T-cell (primary cell): Measurements from ENCODE around the gene SLC25A14. TPM values are rescaled to one million over a fixed set of nuclear protein-coding genes. Genes with fewer than 3 reads are reported as not detected.

Experiments used
- ATAC-seq, 4 experiments: fragments of 200-7000 bp in 3 of 4; fragments of 150-1000 bp in 1 of 4; cut with Tn5 transposase; replicated peaks in 1 of 4; 1 replicate in 3 of 4; 2 replicates in 1 of 4; pipeline ENCODE4 v1.10.0; 2021; ENCODE audit warnings: moderate library complexity in 3 of 4, mild to moderate bottlenecking in 2 of 4, moderate number of reproducible peaks in 1 of 4
- CTCF ChIA-PET, 2 donors: fragments of 300-600 bp; sonication (Branson Sonifier 250); formaldehyde crosslinking; loops; one replicate each; lab custom pipeline; 2022; ENCODE audit warnings: antibody characterized with exemption in 2 of 2; lab: Charles Lee
- POLR2A ChIA-PET, 2 donors: fragments of 300-600 bp; sonication (Branson Sonifier 250); formaldehyde crosslinking; loops; one replicate each; lab custom pipeline; 2022; ENCODE audit warnings: antibody characterized with exemption in 2 of 2; lab: Charles Lee
- DNase-seq, 35 experiments: peaks; one replicate each; pipeline versions ENCODE4 v3.0.0 to v3.0.0-alpha.2; 2013 to 2023
- H3K27ac ChIP-seq: one replicate; pipeline ENCODE4 v1.5.1; 2013; ENCODE audit warnings: low read length
- H3K27me3 ChIP-seq, 2 experiments: replicated peaks in 1 of 2; 1 replicate in 1 of 2; 2 replicates in 1 of 2; pipeline versions ENCODE4 v1.6.1 to v1.7.0; 2013; ENCODE audit warnings: low read length in 1 of 2, mixed read lengths in 1 of 2; ENCODE audit not compliant: control insufficient read depth in 2 of 2, insufficient read depth in 2 of 2; ENCODE audit errors: extremely low read depth in 1 of 2
- H3K36me3 ChIP-seq, 2 donors: 1 replicate in 1 of 2; 2 replicates in 1 of 2; pipeline versions ENCODE4 v1.6.1 to v1.7.0; 2013; ENCODE audit warnings: low read length in 1 of 2; ENCODE audit not compliant: control insufficient read depth in 2 of 2, insufficient read depth in 1 of 2; ENCODE audit errors: extremely low read depth in 1 of 2
- H3K4me1 ChIP-seq, 2 experiments: 1 replicate in 1 of 2; 2 replicates in 1 of 2; pipeline versions ENCODE4 v1.6.1 to v1.7.0; 2013; ENCODE audit warnings: low read length in 2 of 2, mixed read lengths in 1 of 2; ENCODE audit not compliant: insufficient read depth in 2 of 2, control insufficient read depth in 1 of 2; ENCODE audit errors: extremely low read depth in 1 of 2
- H3K4me3 ChIP-seq, 2 donors: 1 replicate in 1 of 2; 2 replicates in 1 of 2; pipeline versions ENCODE4 v1.5.1 to v1.7.0; 2013; ENCODE audit warnings: mild to moderate bottlenecking in 2 of 2, low read length in 1 of 2, moderate library complexity in 1 of 2; ENCODE audit not compliant: control insufficient read depth in 1 of 2; ENCODE audit errors: extremely low read depth in 1 of 2
- H3K9me3 ChIP-seq: 2 replicates; pipeline ENCODE4 v1.7.0; 2013
- H3K27ac Mint-ChIP-seq, 2 donors: one replicate each; pipeline ENCODE4 v1.8.0; 2020 to 2021; ENCODE audit warnings: mild to moderate bottlenecking in 2 of 2, mixed read lengths in 2 of 2
- H3K27me3 Mint-ChIP-seq, 2 donors: one replicate each; pipeline ENCODE4 v1.8.0; 2021 to 2022; ENCODE audit warnings: mixed read lengths in 2 of 2
- H3K36me3 Mint-ChIP-seq: one replicate; pipeline ENCODE4 v1.8.0; 2021; ENCODE audit warnings: mixed read lengths
- H3K4me1 Mint-ChIP-seq, 3 donors: one replicate each; pipeline ENCODE4 v1.8.0; 2020 to 2022; ENCODE audit warnings: mixed read lengths in 3 of 3, mild to moderate bottlenecking in 1 of 3
- H3K4me3 Mint-ChIP-seq, 3 donors: one replicate each; pipeline ENCODE4 v1.8.0; 2020 to 2022; ENCODE audit warnings: mild to moderate bottlenecking in 3 of 3, mixed read lengths in 3 of 3, moderate library complexity in 3 of 3
- H3K9me3 Mint-ChIP-seq, 3 donors: one replicate each; pipeline ENCODE4 v1.8.0; 2020 to 2022; ENCODE audit warnings: mixed read lengths in 3 of 3
- WGBS: methylation state at CpG from one replicate; pipeline ENCODE4 v1.1.5; 2013; ENCODE audit warnings: missing lambda C conversion rate; ENCODE audit not compliant: insufficient coverage; 5-methylcytosine and 5-hydroxymethylcytosine counted together
- total RNA-seq, 35 experiments: library from RNA in 6 of 35; stranded (reverse) in 6 of 35; fragments of 120-200 nt in 1 of 35; gene quantifications; one replicate each; pipeline versions ENCODE4 v1.2.1 to v1.2.4 and lab custom pipeline; 2013 to 2026

SLC25A14 gene
- total RNA-seq, 5 donors from 2014 or later (not counting 1 experiment from before 2014, with no cell fraction given) = 12.4 to 16.1 (median 12.9) TPM

DNA sequence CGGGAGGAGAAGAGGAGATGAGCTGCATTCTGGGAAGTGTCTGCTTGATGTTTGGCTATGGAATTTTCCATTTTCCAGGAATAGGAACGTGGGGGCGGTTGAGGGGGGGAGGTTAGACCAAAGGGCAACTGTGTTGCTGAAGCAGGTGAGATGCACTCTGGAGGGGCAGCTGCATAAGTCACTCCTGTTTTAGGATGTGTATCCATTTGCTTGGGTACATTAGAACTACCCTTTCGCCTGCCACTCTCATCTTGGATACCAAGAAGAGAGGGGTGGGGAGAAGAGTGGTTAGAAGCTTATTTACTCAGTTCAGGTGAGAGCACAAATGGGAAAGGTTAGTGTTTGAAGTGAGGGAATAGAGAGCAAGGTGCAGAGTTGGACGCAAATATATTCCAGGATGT, 46.7 kb downstream of the SLC25A14 start:
- no peaks in the 10 kb centered on the region for H3K4me1 ChIP-seq
- H3K27me3 ChIP-seq = peaks cover 0 to 2% of the 10 kb centered on the region in 2 experiments
- no peak overlapping the region for H3K27ac ChIP-seq
- ATAC-seq (no peak), DNase-seq (no peak)
- WGBS = no CpG with 5 or more reads among the region's 5 CpGs
- H3K9me3 ChIP-seq = no peaks in the 10 kb centered on the region
- H3K4me1 Mint-ChIP-seq = no peaks in the 10 kb centered on the region
- peaks cover 7 to 31% of the 10 kb centered on the region in 2 donors for H3K27me3 Mint-ChIP-seq
- H3K36me3 ChIP-seq = no peaks in the 10 kb centered on the region
- H3K9me3 Mint-ChIP-seq = no peaks in the 10 kb centered on the region
- ChIA-PET CTCF (interaction anchor here in 1 of 2 donors (0.7 kb wide), 1 partner anchor 38 kb away, joined by 4 read pairs; no protein-coding TSS in a partner anchor), POLR2A (no interaction called here)
- no peak overlapping the region for H3K4me3 ChIP-seq
- H3K27ac Mint-ChIP-seq = no peak overlapping the region
- no peak overlapping the region for H3K4me3 Mint-ChIP-seq
- no peaks in the 10 kb centered on the region for H3K36me3 Mint-ChIP-seq

DNA sequence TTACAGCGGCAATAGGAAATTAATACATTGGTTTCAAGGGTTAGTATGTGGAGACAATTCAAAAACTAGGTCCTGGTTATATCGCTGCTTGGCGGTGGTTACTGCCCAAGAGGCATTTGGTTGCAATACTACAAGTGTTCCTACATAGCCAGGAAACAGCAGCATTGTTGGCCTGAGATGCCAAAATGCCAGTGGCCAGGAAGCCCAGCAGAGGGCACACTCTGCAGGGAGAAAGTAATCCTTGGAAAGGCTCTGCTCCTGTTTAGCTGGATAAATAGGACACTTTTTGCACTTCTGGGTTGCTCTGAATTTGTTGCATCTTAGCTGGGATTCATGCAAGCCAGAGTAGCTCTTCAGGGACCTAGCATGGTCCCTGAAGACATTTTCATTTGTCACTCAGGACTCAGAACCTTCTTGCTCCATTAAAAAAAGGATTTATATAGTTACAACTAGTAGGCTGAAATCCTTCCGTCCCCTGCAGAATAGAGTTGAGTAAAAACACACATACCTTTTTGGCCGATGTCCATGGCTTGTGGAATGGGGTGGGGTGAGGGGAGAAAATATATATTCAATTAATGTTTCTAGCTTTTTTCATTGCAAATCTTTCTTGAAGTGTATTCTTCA, 53.8 kb downstream of the SLC25A14 start:
- H3K4me1 ChIP-seq = no peaks in the 10 kb centered on the region
- WGBS = 21% methylated on average over 2 of the region's 5 CpGs
- H3K27ac Mint-ChIP-seq = no peak overlapping the region
- peaks cover 14 to 38% of the 10 kb centered on the region in 2 donors for H3K27me3 Mint-ChIP-seq
- H3K9me3 ChIP-seq = no peaks in the 10 kb centered on the region
- CTCF ChIA-PET = no interaction called here
- no peaks in the 10 kb centered on the region for H3K4me1 Mint-ChIP-seq
- ATAC-seq = no peak
- H3K27me3 ChIP-seq = peaks cover 2% of the 10 kb centered on the region in 2 experiments
- H3K27ac ChIP-seq = no peak overlapping the region
- no peaks in the 10 kb centered on the region for H3K36me3 Mint-ChIP-seq
- H3K9me3 Mint-ChIP-seq = no peaks in the 10 kb centered on the region
- POLR2A ChIA-PET = no interaction called here
- no peak overlapping the region for H3K4me3 ChIP-seq
- no peaks in the 10 kb centered on the region for H3K36me3 ChIP-seq
- H3K4me3 Mint-ChIP-seq = no peak overlapping the region
- peak in 1 of 35 experiments; percentile 2 for DNase-seq

DNA sequence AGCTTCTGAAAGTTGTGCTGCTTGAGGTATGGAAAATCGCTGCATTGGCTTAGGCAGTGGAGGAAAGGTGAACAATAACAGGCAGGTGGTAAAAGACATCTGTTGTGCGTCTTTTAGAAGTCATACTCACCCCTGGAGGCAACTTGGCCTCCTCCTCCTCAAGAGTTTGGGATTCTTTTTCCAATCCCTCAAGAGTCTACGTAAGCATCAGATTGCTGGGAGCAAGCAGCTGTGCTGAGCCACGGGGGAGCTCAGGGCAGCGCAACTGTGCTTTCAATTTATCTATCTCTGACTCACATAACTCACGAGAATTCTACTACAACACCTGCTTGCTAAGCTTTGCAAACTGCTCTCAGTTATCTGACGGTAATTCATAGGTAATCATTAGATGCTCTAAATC, 55.6 kb downstream of the SLC25A14 start:
- Histone ChIP-seq H3K4me1 (no peaks in the 10 kb centered on the region), H3K9me3 (no peaks in the 10 kb centered on the region), H3K27me3 (peaks cover 2% of the 10 kb centered on the region in 2 experiments), H3K4me3 (no peak overlapping the region), H3K36me3 (no peaks in the 10 kb centered on the region), H3K27ac (no peak overlapping the region)
- Mint-ChIP-seq H3K4me1 (no peaks in the 10 kb centered on the region), H3K36me3 (no peaks in the 10 kb centered on the region), H3K27me3 (peaks cover 14 to 46% of the 10 kb centered on the region in 2 donors), H3K4me3 (no peak overlapping the region), H3K27ac (no peak overlapping the region), H3K9me3 (no peaks in the 10 kb centered on the region)
- DNase-seq (no peak), ATAC-seq (no peak)
- CTCF ChIA-PET = no interaction called here
- POLR2A ChIA-PET = no interaction called here
- 59% methylated on average over 2 of the region's 7 CpGs for WGBS

DNA sequence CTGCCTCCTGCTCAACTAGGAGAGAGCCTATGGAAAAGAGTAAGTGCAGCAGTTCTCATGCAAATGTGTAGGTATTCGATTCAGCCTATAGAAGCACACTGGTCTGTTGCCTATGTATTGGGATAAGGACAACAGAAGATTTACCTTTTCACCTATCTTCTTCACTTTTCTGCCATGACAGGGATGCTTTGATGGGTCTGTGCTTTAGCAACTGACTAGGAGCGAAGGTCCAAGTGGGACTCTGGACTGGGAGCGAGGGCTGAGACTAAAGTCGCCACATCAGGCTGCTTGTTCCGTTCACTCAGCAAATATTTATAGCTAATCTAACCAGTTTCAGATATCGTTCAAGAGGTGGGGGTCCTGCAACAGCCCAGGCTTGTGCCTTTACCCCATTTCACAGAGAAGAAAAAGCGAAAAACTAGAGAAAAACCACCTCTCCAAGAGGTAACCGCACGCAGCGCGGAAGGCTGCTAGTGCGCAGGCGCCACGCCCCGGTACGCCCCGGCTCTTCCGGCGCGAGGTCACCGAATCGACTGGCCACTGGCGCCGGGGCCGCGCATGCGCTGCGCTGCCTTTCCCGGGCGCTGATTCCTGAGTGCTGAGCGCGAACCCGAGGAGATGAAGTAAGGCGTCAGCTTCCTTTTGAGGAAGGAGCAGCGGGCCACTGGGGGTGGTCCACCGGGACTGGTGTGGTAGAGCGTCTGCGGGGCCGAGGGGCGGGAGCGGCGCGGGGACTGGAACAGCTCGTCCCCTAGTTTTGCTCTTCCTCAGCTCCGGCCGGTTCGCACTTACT, 61.9 kb downstream of the SLC25A14 start, which contains the start of gene RBMX2:
Gene RBMX2 (plus strand): TSS at position 573 of the 793 bp plus-strand sequence. CDS start 46 bp downstream, at position 619.
- Mint-ChIP-seq H3K4me3 (peak within 1 kb of the TSS; percentile 83 to 91 (median 90)), H3K9me3 (no peaks in the 10 kb centered on the region), H3K4me1 (peaks cover 21 to 35% (median 21%) of the 10 kb centered on the region in 3 donors), H3K27me3 (peaks cover 7 to 16% of the 10 kb centered on the region in 2 donors), H3K27ac (peak within 1 kb of the TSS; percentile 93 to 97), H3K36me3 (peaks cover 4% of the 10 kb centered on the region)
- H3K4me3 ChIP-seq = peak within 1 kb of the TSS; percentile 77 to 83
- WGBS = 0% methylated on average over 14 of the region's 47 CpGs
- H3K9me3 ChIP-seq = no peaks in the 10 kb centered on the region
- no peaks in the 10 kb centered on the region for H3K27me3 ChIP-seq
- H3K4me1 ChIP-seq = peaks cover 0 to 20% of the 10 kb centered on the region in 2 experiments
- ChIA-PET CTCF (no interaction called here), POLR2A (no interaction called here)
- peak within 1 kb of the TSS; percentile 84 for H3K27ac ChIP-seq
- peaks cover 0 to 4% of the 10 kb centered on the region in 2 donors for H3K36me3 ChIP-seq
- ATAC-seq (peak; percentile 92 to 95 (median 92)), DNase-seq (peak; percentile 33 to 86 (median 59))

DNA sequence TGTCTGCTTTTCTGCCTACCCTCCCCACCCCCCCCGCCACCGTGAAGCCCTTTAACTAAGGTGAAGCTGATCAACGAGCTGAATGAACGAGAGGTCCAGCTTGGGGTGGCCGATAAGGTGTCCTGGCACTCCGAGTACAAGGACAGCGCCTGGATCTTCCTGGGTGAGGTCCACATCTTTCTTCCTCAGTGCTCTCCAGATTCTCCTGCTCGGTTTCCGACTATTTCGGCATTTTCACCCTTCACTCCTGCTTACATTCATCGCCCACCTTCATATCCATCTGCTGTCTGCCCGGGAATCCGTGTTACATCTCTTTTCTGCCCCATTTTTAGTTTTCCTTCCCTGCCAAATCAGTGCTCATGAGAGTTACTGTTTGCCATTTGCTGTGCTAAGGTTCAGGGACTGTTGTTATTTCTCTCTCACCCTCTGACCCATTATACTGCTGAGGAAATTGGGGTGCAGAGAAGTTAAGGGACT, 62.5 kb downstream of the SLC25A14 start:
- H3K9me3 ChIP-seq = no peaks in the 10 kb centered on the region
- DNase-seq (peak in 1 of 35 experiments; percentile 11), ATAC-seq (peak in 1 of 4 experiments; percentile 15)
- peak overlapping the region; percentile 77 to 83 for H3K4me3 ChIP-seq
- H3K27ac ChIP-seq = peak overlapping the region; percentile 84
- Mint-ChIP-seq H3K27me3 (peaks cover 1 to 15% of the 10 kb centered on the region in 2 donors), H3K4me3 (peak overlapping the region; percentile 83 to 91 (median 90)), H3K36me3 (peaks cover 4% of the 10 kb centered on the region), H3K9me3 (no peaks in the 10 kb centered on the region), H3K27ac (peak overlapping the region; percentile 65 to 85), H3K4me1 (peaks cover 21 to 37% (median 23%) of the 10 kb centered on the region in 3 donors)
- H3K36me3 ChIP-seq = peaks cover 0 to 4% of the 10 kb centered on the region in 2 donors
- POLR2A ChIA-PET = no interaction called here
- peaks cover 0 to 20% of the 10 kb centered on the region in 2 experiments for H3K4me1 ChIP-seq
- no peaks in the 10 kb centered on the region for H3K27me3 ChIP-seq
- CTCF ChIA-PET = no interaction called here
- WGBS = 0% methylated on average over 1 of the region's 13 CpGs

DNA sequence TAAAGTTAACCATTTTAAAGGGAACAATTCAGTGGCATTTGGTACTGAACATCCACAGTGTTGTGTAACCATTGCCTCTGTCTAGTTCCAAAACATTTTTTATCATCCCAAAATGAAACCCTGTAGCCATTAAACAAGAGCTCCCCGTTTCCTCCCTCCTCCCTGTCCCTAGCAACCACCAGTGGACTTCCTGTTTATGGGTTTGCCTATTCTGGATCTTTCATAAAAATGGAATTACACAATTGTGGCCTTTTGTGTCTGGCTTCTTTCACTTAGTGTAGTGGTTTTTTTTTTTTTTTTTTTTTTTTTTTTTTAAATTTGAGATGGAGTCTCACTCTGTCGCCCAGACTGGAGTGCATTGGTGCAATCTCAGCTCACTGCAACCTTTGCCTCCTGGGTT, 73.7 kb downstream of the SLC25A14 start:
- ChIA-PET CTCF (no interaction called here), POLR2A (no interaction called here)
- Mint-ChIP-seq H3K4me1 (peaks cover 0 to 4% (median 0%) of the 10 kb centered on the region in 3 donors), H3K36me3 (peaks cover 25% of the 10 kb centered on the region), H3K27me3 (no peaks in the 10 kb centered on the region), H3K4me3 (no peak overlapping the region), H3K9me3 (no peaks in the 10 kb centered on the region), H3K27ac (no peak overlapping the region)
- no peak for DNase-seq
- H3K36me3 ChIP-seq = peaks cover 0 to 23% of the 10 kb centered on the region in 2 donors
- no peaks in the 10 kb centered on the region for H3K27me3 ChIP-seq
- WGBS = no CpG with 5 or more reads among the region's 2 CpGs
- no peaks in the 10 kb centered on the region for H3K9me3 ChIP-seq
- H3K4me1 ChIP-seq = no peaks in the 10 kb centered on the region
- H3K27ac ChIP-seq = no peak overlapping the region
- H3K4me3 ChIP-seq = no peak overlapping the region
- ATAC-seq = no peak
